T47D (cell line): ENCODE measurements around the gene BTBD10.

ENCODE experiments used
- DNase-seq, 2 experiments: peaks; one replicate each; pipeline versions ENCODE4 v3.0.0 to v3.0.0-alpha.2; 2011 to 2012; ENCODE audit warnings: low read depth in 1 of 2, low spot score in 1 of 2
- JUND ChIP-seq: IDR thresholded peaks from 2 replicates; pipeline ENCODE4 v1.6.1; 2012; ENCODE audit warnings: low read depth
- in situ Hi-C: cut with HindIII; loops from 2 replicates; pipeline ENCODE4 v1.10.0; 2016; ENCODE audit warnings: low sequenced_read_pairs, low pct_unique_long_range_greater_than_20kb

Gene BTBD10

DNA sequence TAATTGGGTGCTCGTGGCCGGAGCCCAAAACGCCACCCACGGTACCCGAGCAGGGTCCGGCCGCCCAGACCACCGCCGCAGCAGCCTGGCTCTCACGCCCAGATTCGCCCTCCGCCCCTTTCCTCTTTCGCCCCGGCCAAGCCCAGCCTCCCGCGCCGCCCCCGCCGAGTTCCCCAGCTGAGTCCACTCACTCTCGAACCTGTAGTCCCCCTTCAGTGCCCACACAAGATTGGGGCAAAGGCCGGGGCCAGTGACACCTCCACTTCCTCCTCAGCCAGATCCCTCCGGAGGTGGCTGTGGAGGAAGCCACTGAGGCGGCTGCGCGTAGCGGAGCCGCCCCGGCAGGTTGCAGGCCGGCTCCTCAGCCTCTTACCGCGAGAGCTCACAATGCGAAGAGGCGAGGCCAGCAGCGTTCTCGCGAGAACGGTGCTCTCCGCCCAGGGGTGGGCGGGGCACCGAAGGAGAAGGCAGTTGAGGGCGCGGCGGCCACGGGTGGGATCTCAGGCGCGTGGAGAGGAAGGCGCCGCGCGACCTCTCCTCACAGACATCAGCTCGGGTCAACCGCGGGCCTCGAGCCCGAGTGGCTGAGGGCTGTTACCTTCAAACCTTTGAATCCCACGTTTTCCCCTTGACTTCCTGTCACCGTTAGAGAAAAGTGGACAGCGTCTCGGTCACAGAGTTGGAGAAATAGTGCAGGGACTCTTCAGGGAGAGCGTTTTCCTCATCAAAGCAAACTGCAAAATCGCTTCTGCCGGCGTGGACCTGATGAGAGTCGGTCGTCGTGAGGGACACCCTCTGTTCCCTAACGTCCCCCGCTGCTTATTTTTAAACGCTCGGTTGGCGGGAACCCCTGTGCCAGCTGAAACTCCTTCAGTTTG is at the start of gene BTBD10:
BTBD10 (minus strand) TSS at position 322 of the 878 bp plus-strand sequence. CDS start 18,098 bp downstream, outside the sequence.
- TF ChIP-seq JUND: no peak
- DNase-seq: peak; percentile 63 to 94
- in situ Hi-C loops: no loop called here

DNA sequence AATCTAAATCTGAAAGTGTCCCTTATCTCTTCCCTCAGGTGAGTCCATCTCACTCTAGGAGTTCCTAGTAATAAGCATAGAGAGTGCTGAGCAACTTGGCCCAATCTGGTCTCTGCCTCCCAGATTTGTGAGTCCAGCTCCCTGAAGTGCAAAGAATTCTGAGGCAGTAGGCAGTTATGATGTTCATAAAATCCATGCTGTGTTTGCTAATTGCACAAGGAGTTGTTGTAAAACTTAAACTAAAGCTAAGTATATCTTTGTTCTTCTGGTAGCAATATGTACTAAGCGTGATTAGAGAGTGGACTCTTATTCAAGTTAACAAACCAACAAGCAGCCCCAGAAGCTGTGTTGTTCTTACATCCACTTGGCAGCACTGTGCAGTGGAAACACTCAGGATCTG is 40.4 kb upstream of the BTBD10 start:
- in situ Hi-C loops: no loop called here

GRCh38 chr11:13502492-13502891 is 39.5 kb upstream of the BTBD10 start:
- in situ Hi-C loops: no loop called here
- no peak for DNase-seq
- TF ChIP-seq JUND: no peak

More for the DNA sequence above, 40.4 kb upstream of the BTBD10 start:
- DNase-seq: no peak
- no peak for TF ChIP-seq JUND

DNA sequence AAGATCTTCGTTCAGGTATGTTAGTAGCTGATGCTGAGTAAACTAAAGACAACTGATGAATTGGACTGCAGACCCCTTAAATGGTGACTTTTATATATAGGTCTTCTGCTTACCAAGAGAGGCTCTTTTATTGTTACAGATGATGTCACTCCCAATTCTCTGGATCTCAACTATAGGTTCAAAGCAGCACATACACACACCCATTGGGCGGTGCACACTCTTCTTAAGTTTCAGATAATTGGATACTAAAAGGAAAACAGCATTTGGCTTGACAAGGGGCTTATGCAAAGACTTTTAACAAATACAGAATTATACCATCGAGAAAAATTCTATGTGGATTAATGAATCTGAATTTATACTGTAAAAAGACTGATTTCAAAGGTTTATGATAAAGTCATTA is 32.9 kb upstream of the BTBD10 start, which contains the start of gene PTH:
PTH (minus strand) TSS at position 69 of the 400 bp plus-strand sequence. CDS start 3,142 bp downstream, outside the sequence.
- DNase-seq: no peak
- in situ Hi-C loops: no loop called here
- TF ChIP-seq JUND: no peak

GRCh38 chr11:13494051-13494450 is 31.0 kb upstream of the BTBD10 start:
- no peak for DNase-seq
- in situ Hi-C loops: no loop called here
- TF ChIP-seq JUND: no peak

GRCh38 chr11:13487661-13488030 is 24.6 kb upstream of the BTBD10 start:
- DNase-seq: peak; percentile 35 to 78
- TF ChIP-seq JUND: no peak
- in situ Hi-C loops: no loop called here

- in situ Hi-C loops: no loop called here
- TF ChIP-seq JUND: no peak
These were observed 24.1 kb upstream of the BTBD10 start for GRCh38 chr11:13486926-13487660.

DNA sequence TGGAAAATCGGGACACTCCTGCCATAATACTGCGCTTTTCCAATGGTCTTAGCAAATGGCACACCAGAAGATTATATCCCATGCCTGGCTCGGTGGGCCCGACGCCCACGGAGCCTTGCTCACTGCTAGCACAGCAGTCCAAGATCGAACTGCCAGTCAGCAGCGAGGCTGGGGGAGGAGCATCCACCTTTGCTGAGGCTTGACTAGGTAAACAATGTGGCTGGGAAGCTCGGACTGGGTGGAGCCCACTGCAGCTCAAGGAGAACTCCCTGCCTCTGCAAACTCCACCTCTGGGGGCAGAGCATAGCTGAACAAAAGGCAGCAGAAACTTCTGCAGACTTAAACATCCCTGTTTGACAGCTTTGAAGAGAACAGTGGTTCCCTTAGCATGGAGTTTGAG is 17.2 kb upstream of the BTBD10 start:
- no peak for TF ChIP-seq JUND
- DNase-seq: peak in 1 of 2 experiments; percentile 75
- in situ Hi-C loops: no loop called here

More at GRCh38 chr11:13486926-13487660, 24.1 kb upstream of the BTBD10 start:
- peak in 1 of 2 experiments; percentile 85 for DNase-seq

DNA sequence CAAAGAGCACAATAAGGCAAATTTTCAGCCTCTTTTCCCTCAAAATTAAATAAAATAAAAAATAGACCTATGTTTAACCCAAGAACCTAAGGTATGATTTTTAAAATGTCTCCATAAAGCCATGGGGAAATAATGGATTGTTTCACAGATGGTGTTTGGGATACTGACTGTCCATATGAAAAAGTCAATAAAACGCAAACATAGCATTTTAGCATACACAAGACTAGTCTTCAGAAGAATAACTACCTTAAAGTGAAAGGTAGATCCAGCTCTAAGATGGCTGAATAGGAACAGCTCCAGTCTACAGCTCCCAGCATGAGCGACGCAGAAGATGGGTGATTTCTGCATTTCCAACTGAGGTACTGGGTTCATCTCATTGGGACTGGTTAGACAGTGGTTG is 16.7 kb upstream of the BTBD10 start:
- in situ Hi-C loops: no loop called here
- no peak for TF ChIP-seq JUND
- DNase-seq: no peak

- no peak for DNase-seq
- no peak for TF ChIP-seq JUND
- in situ Hi-C loops: no loop called here
These were observed 12.1 kb upstream of the BTBD10 start for GRCh38 chr11:13475091-13475490.

DNA sequence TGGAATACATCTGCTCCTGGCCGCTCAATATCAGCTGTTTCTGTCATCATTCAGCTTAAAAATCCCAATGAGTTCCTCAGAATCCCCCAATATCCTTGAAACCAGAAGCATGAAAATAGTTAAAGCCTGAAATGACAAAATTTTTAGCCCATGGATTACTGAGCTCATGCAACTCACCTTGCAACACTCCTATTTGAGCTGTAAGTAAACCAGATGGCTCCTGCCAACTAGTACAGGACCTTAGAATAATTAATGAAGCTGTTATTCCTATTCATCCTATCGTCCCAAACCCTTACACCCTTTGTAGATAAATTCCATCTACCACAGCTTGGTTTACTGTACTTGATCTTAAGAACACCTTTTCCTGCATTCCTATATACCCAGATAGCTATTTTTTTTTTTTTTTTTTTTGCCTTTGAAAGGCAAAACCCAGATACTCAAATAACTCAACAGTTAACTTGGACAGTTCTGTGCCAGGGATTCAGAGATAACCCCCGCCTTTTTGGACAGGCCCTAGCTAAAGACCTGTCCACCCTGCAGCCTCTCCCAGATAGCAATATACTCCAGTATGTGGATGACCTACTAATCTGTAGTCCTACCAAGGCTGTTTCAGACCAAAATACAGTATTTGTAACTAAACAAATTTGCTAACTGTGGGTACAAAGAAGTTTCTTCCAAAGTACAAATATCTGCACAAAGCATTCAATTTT is 10.1 kb upstream of the BTBD10 start:
- DNase-seq: no peak
- no peak for TF ChIP-seq JUND
- in situ Hi-C loops: no loop called here

DNA sequence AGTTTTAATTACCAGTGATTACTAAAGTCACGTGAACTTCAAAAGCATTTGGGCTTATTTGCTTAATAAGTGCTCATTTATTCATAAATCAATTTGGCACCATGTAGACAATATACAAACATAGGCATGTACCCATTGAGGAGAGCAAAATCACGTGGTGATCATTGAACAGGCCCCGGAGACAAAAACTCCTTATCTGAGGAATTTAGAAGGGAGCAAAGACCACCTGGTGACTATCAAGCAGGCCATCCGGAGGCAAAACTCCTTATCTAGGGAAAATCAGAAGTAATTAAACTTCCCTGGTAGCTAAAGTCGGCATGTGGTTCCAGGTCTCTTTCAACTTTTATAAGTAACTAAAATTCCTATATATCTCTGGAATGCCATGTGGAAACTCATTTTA is 5.7 kb upstream of the BTBD10 start:
- in situ Hi-C loops: no loop called here
- TF ChIP-seq JUND: no peak
- no peak for DNase-seq

DNA sequence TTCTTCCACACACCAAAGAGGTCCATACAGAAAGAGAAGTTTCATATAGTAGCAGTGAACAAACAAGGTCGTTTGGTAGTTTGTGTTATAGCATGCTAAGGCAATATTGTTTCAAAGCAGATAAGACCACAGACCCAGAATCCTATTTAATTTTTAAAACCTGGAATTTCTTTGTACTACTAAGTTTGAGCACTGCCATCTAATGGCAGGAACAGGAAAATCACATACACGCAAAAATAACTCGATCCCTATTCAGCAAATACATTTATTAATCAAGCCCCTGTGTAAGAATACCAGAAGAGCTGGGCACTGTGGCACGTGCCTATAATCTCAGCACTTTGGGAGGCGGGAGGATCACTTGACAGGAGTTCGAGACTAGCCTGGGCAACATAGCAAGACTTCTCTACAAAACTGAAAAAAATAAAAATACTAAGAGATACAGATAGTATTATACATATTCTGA is 2.9 kb upstream of the BTBD10 start:
- peak in 1 of 2 experiments; percentile 19 for DNase-seq
- in situ Hi-C loops: no loop called here
- no peak for TF ChIP-seq JUND
